OCI-LY1 (cell line): ENCODE data around the gene CSMD2.

ENCODE experiments used
- H2AFZ ChIP-seq: fragments of 200-600 bp; sonication (generic), shearing (Covaris generic); 2 replicates; pipeline ENCODE4 v1.6.0; 2014; ENCODE audit warnings: antibody characterized with exemption, mild to moderate bottlenecking, low read length
- H3F3A ChIP-seq: fragments of 200-600 bp; sonication (generic), shearing (Covaris generic); 2 replicates; pipeline ENCODE4 v1.6.0; 2014; ENCODE audit warnings: mild to moderate bottlenecking, antibody characterized with exemption, low read length, moderate library complexity; ENCODE audit not compliant: insufficient read depth
- H3K27ac ChIP-seq: fragments of 200-600 bp; sonication (generic); 2 replicates; pipeline ENCODE4 v1.5.1; 2014; ENCODE audit warnings: low read length, mixed run types, mild to moderate bottlenecking, low read depth; ENCODE audit not compliant: poor library complexity, severe bottlenecking
- H3K27me3 ChIP-seq: fragments of 200-600 bp; sonication (generic); 2 replicates; pipeline ENCODE4 v1.6.0; 2014; ENCODE audit warnings: antibody characterized with exemption, mild to moderate bottlenecking, low read length, moderate library complexity; ENCODE audit not compliant: insufficient read depth
- H3K36me3 ChIP-seq: fragments of 200-600 bp; sonication (generic); 2 replicates; pipeline ENCODE4 v1.6.1; 2014; ENCODE audit warnings: mild to moderate bottlenecking, antibody characterized with exemption, low read length, moderate library complexity, mixed read lengths; ENCODE audit not compliant: insufficient read depth
- H3K4me1 ChIP-seq: fragments of 200-600 bp; sonication (generic); 2 replicates; pipeline ENCODE4 v1.5.1; 2014; ENCODE audit warnings: mild to moderate bottlenecking, low read length, moderate library complexity; ENCODE audit not compliant: insufficient read depth, severe bottlenecking
- H3K4me2 ChIP-seq: fragments of 200-600 bp; sonication (generic), shearing (Covaris generic); 2 replicates; pipeline ENCODE4 v1.6.1; 2014; ENCODE audit warnings: low read length
- H3K4me3 ChIP-seq: fragments of 200-600 bp; sonication (generic); 2 replicates; pipeline ENCODE4 v1.5.1; 2014; ENCODE audit warnings: low read length, low read depth, mild to moderate bottlenecking, mixed read lengths; ENCODE audit not compliant: poor library complexity, severe bottlenecking
- H3K79me2 ChIP-seq: fragments of 200-600 bp; shearing (Covaris generic); 2 replicates; pipeline ENCODE4 v1.6.1; 2016; ENCODE audit warnings: mixed run types, low read length, mixed read lengths; ENCODE audit not compliant: insufficient read depth
- H3K9ac ChIP-seq: fragments of 200-600 bp; sonication (generic), shearing (Covaris generic); 2 replicates; pipeline ENCODE4 v1.6.1; 2014; ENCODE audit warnings: mild to moderate bottlenecking, low read length, mixed read lengths
- H3K9me2 ChIP-seq: fragments of 200-600 bp; sonication (generic), shearing (Covaris generic); 2 replicates; pipeline ENCODE4 v1.6.1; 2014; ENCODE audit warnings: low read depth, mild to moderate bottlenecking, low read length, mixed read lengths
- H3K9me3 ChIP-seq: fragments of 200-600 bp; shearing (Covaris generic); 2 replicates; pipeline ENCODE4 v1.6.1; 2014; ENCODE audit warnings: low read length, mixed read lengths
- H4K20me1 ChIP-seq: fragments of 200-600 bp; sonication (generic), shearing (Covaris generic); 2 replicates; pipeline ENCODE4 v1.6.0; 2016; ENCODE audit warnings: mild to moderate bottlenecking, low read length; ENCODE audit not compliant: insufficient read depth
- EZH2 ChIP-seq: fragments of 200-600 bp; sonication (generic), shearing (Covaris generic); IDR thresholded peaks from 2 replicates; pipeline ENCODE4 v1.8.0; 2017; ENCODE audit warnings: borderline replicate concordance, mixed run types, mild to moderate bottlenecking, antibody characterized with exemption, low read length, moderate library complexity, mixed read lengths
- TF ChIP-seq, protein P1 (sequence below): fragments of 200-600 bp; sonication (generic), shearing (Covaris generic); IDR thresholded peaks from 2 replicates; pipeline ENCODE4 v1.5.1; 2017; ENCODE audit warnings: mild to moderate bottlenecking, antibody characterized with exemption, low read length, moderate library complexity, mixed read lengths

Gene CSMD2

DNA sequence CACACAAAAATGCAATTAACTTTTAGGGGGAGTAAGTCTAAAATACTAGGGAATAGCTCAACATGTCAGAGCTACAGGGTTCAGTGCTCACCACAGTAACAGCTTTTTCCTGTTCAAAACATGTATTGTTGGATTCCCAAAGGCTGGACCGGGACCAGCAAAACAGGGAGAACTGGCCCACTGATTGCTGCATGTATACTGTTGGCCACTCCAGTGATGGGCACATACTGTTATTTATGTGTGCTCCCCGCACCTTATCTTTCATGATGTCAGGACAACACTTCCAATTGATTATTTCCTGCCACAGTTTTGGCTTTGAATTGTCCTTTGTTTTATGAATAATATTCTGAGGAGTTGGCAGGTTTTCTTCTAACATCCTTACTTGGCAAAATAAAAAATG, 250.5 kb downstream of the CSMD2 start:
- H3K9me3 ChIP-seq = no peaks in the 10 kb centered on the region
- no peaks in the 10 kb centered on the region for H3K27me3 ChIP-seq
- H3K79me2 ChIP-seq = no peaks in the 10 kb centered on the region
- H3K27ac ChIP-seq = no peak overlapping the region
- H3K4me2 ChIP-seq = no peak overlapping the region
- no peak overlapping the region for H2AFZ ChIP-seq
- H3K4me3 ChIP-seq = no peak overlapping the region
- H3K9ac ChIP-seq = no peak overlapping the region
- TF ChIP-seq, protein P1, sequence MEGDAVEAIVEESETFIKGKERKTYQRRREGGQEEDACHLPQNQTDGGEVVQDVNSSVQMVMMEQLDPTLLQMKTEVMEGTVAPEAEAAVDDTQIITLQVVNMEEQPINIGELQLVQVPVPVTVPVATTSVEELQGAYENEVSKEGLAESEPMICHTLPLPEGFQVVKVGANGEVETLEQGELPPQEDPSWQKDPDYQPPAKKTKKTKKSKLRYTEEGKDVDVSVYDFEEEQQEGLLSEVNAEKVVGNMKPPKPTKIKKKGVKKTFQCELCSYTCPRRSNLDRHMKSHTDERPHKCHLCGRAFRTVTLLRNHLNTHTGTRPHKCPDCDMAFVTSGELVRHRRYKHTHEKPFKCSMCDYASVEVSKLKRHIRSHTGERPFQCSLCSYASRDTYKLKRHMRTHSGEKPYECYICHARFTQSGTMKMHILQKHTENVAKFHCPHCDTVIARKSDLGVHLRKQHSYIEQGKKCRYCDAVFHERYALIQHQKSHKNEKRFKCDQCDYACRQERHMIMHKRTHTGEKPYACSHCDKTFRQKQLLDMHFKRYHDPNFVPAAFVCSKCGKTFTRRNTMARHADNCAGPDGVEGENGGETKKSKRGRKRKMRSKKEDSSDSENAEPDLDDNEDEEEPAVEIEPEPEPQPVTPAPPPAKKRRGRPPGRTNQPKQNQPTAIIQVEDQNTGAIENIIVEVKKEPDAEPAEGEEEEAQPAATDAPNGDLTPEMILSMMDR = no peak
- no peak for TF ChIP-seq EZH2
- H3K9me2 ChIP-seq = no peaks in the 10 kb centered on the region
- H3K4me1 ChIP-seq = no peaks in the 10 kb centered on the region
- H3K36me3 ChIP-seq = no peaks in the 10 kb centered on the region
- no peaks in the 10 kb centered on the region for H3F3A ChIP-seq
- H4K20me1 ChIP-seq = no peaks in the 10 kb centered on the region

DNA sequence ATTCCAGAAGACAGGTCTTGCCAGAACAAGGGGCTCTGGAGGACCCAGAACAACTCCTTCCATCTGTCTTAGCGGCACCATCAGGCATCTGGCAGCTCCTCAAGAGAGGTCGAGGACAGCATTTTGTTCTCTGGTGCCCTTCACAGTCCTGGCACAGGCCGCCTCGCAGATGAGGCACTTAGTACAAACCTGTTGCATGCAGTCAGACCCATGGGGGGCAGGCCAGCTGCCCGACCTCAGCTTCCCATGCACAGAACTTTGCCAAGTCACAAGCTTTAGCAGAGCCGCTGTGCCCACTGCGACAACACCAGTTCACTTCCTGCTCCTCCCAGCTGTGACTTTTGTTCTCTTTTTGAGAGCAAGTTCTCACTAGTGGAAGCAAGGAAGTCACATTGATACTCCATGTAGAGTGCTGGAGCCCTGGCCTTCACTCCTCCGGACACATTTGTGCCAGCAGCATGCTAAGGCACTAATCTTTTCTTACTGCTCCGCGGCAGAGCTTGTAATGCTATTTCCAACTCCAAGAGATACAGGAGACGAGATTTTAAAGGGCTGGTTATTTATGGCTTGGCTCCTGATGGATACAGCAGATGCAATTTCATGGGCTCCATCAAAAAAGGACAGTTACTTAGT, 256.6 kb downstream of the CSMD2 start:
- no peak for TF ChIP-seq EZH2
- TF ChIP-seq, protein P1 = no peak

DNA sequence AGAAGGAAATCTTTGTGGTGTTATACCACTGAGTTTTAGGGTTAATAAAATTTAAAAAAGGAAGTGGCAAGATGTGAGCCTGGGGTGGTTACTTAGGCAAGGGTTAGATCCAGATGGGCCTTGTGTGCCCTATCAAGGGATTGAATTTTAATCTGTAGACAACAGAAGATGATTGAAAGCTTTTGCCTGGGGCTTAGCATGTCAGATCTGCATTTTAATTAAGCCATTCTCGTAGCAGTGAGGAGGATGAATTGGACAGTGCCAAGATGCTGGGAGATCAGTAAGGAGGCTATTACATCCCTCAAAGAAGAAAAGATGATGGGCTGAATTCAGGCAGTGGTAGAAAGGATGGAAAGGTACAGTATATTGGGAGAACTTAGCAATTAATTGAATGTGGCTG, 258.9 kb downstream of the CSMD2 start:
- no peaks in the 10 kb centered on the region for H3K79me2 ChIP-seq
- H3K4me3 ChIP-seq = no peak overlapping the region
- H3K9me2 ChIP-seq = no peaks in the 10 kb centered on the region
- H3K36me3 ChIP-seq = no peaks in the 10 kb centered on the region
- no peaks in the 10 kb centered on the region for H3K4me1 ChIP-seq
- H3K27me3 ChIP-seq = no peaks in the 10 kb centered on the region; the same call in 1 of the 2 replicates
- H3K27ac ChIP-seq = no peak overlapping the region
- no peak overlapping the region for H3K4me2 ChIP-seq
- no peaks in the 10 kb centered on the region for H4K20me1 ChIP-seq
- no peaks in the 10 kb centered on the region for H3K9me3 ChIP-seq
- H3F3A ChIP-seq = no peaks in the 10 kb centered on the region
- no peak overlapping the region for H3K9ac ChIP-seq
- TF ChIP-seq EZH2 = no peak
- TF ChIP-seq, protein P1 = no peak
- H2AFZ ChIP-seq = no peak overlapping the region

More for the DNA sequence above, 256.6 kb downstream of the CSMD2 start:
- Histone ChIP-seq H2AFZ (no peak overlapping the region), H3K4me1 (no peaks in the 10 kb centered on the region), H3K9me2 (no peaks in the 10 kb centered on the region), H3K79me2 (no peaks in the 10 kb centered on the region), H3K27me3 (no peaks in the 10 kb centered on the region; the same call in 1 of the 2 replicates), H4K20me1 (no peaks in the 10 kb centered on the region), H3F3A (no peaks in the 10 kb centered on the region), H3K4me3 (no peak overlapping the region), H3K27ac (no peak overlapping the region), H3K9ac (no peak overlapping the region), H3K9me3 (no peaks in the 10 kb centered on the region), H3K36me3 (no peaks in the 10 kb centered on the region), H3K4me2 (no peak overlapping the region)
